Lower lobe of right lung (tissue), 2 donors: Measurements from ENCODE around the gene RRM1. TPM values are rescaled to one million over a fixed set of nuclear protein-coding genes. Genes with fewer than 3 reads are reported as not detected.

Experiments used
- ATAC-seq, 2 donors: fragments of 200-7000 bp; cut with Tn5 transposase; one replicate each; pipeline ENCODE4 v1.9.1; 2020 to 2022; ENCODE audit warnings: mild to moderate bottlenecking in 2 of 2, moderate library complexity in 2 of 2
- DNase-seq: peaks from one replicate; pipeline ENCODE4 v3.0.0-alpha.2; 2020
- H3K27ac ChIP-seq: fragments of 200-600 bp; one replicate; pipeline ENCODE4 v1.8.0; 2022
- H3K27me3 ChIP-seq: fragments of 200-600 bp; one replicate; pipeline ENCODE4 v1.8.0; 2022; ENCODE audit warnings: low read depth
- H3K36me3 ChIP-seq: fragments of 200-600 bp; one replicate; pipeline ENCODE4 v1.8.0; 2022; ENCODE audit warnings: mild to moderate bottlenecking
- H3K4me1 ChIP-seq: fragments of 200-600 bp; one replicate; pipeline ENCODE4 v1.8.0; 2022
- H3K4me3 ChIP-seq: fragments of 200-600 bp; one replicate; pipeline ENCODE4 v1.8.0; 2022; ENCODE audit warnings: mild to moderate bottlenecking
- H3K9me3 ChIP-seq: fragments of 200-600 bp; one replicate; pipeline ENCODE4 v1.8.0; 2022
- intact Hi-C: fragments of 100-400 bp; cut with DNase I; formaldehyde crosslinking; loops from one replicate; pipeline ENCODE4 v1.11.0; 2022
- total RNA-seq: library from RNA; stranded (reverse); fragmentation: NEBNext Ultra II Directional; extraction: Animal tissue kit (Norgen Biotek cat#: 25700); gene quantifications from one replicate; pipeline ENCODE4 v1.2.1, GENCODE V29; 2021
- TF ChIP-seq, protein P1 (sequence below): fragments of 200-600 bp; IDR thresholded peaks from one replicate; pipeline ENCODE4 v1.8.0; 2022; ENCODE audit warnings: antibody characterized with exemption, mild to moderate bottlenecking
- donor health status: DM: no; HTN: yes; CAD: no; lungs with severe emphysema.

The RRM1 gene
- total RNA-seq, 1 donor from 2014 or later, result 23.7 TPM

DNA sequence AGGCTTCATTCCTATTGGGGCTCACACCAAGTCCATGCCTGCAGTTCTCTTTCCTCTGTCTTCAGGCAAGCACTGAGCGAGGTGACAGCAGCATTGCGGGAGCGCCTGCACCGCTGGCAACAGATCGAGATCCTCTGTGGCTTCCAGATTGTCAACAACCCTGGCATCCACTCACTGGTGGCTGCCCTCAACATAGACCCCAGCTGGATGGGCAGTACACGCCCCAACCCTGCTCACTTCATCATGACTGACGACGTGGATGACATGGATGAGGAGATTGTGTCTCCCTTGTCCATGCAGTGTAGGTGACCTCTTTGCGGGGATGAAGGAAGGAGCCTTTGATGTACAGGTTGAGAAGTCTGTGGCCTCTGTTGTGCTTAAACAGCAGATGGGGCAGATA is 11.4 kb upstream of the RRM1 start:
- ATAC-seq (no peak), DNase-seq (no peak)
- intact Hi-C loops, result no loop called here
- Histone ChIP-seq H3K36me3 (peaks cover 75% of the 10 kb centered on the region), H3K27ac (no peak overlapping the region), H3K9me3 (no peaks in the 10 kb centered on the region), H3K4me1 (no peaks in the 10 kb centered on the region), H3K4me3 (no peak overlapping the region), H3K27me3 (no peaks in the 10 kb centered on the region)
- TF ChIP-seq, protein P1, sequence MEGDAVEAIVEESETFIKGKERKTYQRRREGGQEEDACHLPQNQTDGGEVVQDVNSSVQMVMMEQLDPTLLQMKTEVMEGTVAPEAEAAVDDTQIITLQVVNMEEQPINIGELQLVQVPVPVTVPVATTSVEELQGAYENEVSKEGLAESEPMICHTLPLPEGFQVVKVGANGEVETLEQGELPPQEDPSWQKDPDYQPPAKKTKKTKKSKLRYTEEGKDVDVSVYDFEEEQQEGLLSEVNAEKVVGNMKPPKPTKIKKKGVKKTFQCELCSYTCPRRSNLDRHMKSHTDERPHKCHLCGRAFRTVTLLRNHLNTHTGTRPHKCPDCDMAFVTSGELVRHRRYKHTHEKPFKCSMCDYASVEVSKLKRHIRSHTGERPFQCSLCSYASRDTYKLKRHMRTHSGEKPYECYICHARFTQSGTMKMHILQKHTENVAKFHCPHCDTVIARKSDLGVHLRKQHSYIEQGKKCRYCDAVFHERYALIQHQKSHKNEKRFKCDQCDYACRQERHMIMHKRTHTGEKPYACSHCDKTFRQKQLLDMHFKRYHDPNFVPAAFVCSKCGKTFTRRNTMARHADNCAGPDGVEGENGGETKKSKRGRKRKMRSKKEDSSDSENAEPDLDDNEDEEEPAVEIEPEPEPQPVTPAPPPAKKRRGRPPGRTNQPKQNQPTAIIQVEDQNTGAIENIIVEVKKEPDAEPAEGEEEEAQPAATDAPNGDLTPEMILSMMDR, result no peak

DNA sequence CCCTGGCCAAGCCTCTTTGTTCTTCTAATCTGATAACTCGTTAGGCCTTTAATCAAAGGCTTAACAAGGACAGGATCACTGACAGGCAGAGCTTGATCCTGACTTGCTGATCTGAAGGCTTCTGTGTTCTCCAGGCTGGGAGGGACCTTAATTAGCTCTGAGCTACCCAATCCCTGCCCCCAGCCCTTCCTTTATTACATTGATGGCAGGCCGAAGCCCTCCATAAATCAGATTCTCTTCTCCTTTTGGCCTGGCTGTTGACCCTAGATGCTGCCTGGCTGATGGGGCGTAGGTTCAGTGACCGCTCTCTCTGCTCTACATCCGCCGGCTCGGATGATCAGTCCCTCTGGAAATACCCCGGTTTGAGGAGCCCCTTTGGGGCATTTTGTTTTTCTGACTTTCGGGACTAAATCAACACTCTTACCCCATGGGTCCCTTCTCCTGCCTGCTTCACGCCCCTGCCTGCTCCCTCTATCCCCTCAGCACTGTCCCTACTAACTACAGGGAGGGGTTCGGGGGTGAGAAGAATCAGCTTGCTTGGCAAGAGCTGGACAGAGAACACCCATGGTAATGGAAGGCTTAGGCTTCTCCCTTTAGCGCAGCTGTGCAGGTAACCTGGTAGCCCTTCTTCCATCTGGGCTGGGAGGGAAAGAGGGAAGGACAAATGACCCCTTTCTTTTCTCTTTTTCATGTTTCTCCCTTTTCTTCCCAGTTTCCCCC is 10.0 kb upstream of the RRM1 start:
- Histone ChIP-seq H3K36me3 (peaks cover 82% of the 10 kb centered on the region), H3K9me3 (no peaks in the 10 kb centered on the region), H3K4me3 (no peak overlapping the region), H3K27me3 (no peaks in the 10 kb centered on the region), H3K27ac (no peak overlapping the region), H3K4me1 (no peaks in the 10 kb centered on the region)
- TF ChIP-seq, protein P1, result no peak
- DNase-seq, result no peak
- peak in 1 of 2 donors; percentile 21 for ATAC-seq
- intact Hi-C loops, result no loop called here

DNA sequence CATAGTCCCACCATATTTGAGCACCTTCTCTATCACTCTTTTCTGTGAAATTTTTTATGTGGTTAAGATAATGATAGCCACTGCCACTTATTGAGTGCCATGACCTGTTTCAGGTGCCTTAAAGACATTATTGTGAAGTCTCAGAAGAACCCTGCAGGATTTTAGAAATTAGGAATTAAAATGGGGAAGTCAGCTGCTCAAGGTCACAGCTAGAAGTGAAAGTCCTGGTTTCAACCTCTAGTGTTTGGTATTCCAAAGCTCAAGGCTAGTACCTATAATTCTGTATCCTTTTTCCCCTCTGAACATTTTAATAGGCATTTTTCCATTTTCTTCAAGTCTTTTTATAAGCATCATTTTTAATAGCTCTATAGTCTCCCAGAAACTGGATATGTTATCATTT is 9.0 kb upstream of the RRM1 start:
- H3K27me3 ChIP-seq, result no peaks in the 10 kb centered on the region
- intact Hi-C loops, result no loop called here
- ATAC-seq, result no peak
- H3K9me3 ChIP-seq, result no peaks in the 10 kb centered on the region
- no peak overlapping the region for H3K27ac ChIP-seq
- no peaks in the 10 kb centered on the region for H3K4me1 ChIP-seq
- peaks cover 87% of the 10 kb centered on the region for H3K36me3 ChIP-seq
- TF ChIP-seq, protein P1, result no peak
- no peak for DNase-seq
- H3K4me3 ChIP-seq, result no peak overlapping the region

DNA sequence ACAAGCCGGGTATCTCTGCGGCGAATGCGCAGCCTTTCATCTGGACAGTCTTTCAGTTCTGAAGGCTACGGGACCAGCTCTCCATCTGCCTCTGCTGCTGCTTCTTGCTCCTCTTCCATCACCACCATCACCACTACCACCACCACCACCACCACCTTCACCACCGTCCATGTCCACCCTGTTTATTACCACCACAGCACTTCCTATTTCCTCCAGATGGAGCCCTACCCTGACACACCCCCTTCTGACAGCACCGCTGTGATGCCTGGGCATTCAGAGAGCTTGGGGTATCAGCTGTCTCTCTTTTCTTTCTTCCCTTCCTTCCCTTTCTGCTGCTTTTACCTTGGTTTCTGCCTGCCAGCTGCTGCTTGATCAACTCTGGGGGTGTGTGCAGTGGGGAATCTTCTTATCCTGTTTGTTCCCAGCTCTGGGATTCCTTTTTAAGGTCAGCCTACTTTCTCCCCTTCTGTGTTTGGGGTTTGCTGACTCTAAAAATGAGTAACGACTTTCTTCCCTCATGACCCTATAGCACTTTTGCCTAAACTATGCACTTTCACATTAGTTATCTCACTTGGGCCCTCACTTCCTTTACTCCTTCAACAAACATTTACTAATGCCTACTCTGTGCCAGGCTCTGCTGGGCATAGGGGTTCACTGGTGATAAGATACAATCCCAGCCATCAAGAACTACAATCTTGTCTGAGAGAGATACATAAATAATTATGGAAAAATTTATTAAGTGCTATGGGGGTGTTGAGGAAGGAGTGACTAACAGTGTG is 7.8 kb upstream of the RRM1 start:
- TF ChIP-seq, protein P1, result no peak
- intact Hi-C loops, result no loop called here
- peaks cover 75% of the 10 kb centered on the region for H3K36me3 ChIP-seq
- no peaks in the 10 kb centered on the region for H3K9me3 ChIP-seq
- no peaks in the 10 kb centered on the region for H3K4me1 ChIP-seq
- no peaks in the 10 kb centered on the region for H3K27me3 ChIP-seq
- ATAC-seq (no peak), DNase-seq (no peak)
- H3K27ac ChIP-seq, result no peak overlapping the region
- H3K4me3 ChIP-seq, result no peak overlapping the region

DNA sequence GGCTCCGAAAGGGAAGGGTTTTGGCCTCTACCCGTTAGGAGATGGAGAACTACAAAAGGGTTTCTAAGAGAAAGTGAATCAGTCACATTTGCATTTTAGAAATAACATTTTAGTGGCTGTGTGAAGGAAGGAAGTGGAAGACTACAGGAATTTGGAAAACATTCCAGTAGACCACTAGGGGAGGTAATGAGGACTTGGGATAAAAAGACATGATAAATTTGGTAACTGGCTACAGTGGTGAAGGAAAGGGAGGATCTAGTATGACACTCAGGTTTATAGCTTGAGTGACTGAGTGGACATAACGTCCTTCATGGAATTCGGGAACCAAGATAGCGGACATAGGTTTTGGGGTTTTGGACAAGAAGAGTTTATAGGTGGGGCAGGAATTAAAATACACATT is 7.0 kb upstream of the RRM1 start:
- Histone ChIP-seq H3K36me3 (peaks cover 67% of the 10 kb centered on the region), H3K4me1 (no peaks in the 10 kb centered on the region), H3K9me3 (no peaks in the 10 kb centered on the region), H3K27me3 (no peaks in the 10 kb centered on the region), H3K4me3 (no peak overlapping the region), H3K27ac (no peak overlapping the region)
- intact Hi-C loops, result no loop called here
- ATAC-seq (no peak), DNase-seq (no peak)
- TF ChIP-seq, protein P1, result no peak
